Activated CD4-positive, alpha-beta T cell treated with anti-CD3 and anti-CD28 coated beads for 24 hours (primary cell): ENCODE results near the gene IER3IP1.
"Not testable (repeated sequence)": the region's sequence is repeated elsewhere in the genome, so short reads cannot be mapped to it uniquely, and the experiment has no call there.

Experiments used
- DNase-seq, 2 donors: peaks; one replicate each; pipeline ENCODE4 v3.0.0-alpha.2; 2020; ENCODE audit warnings: low read depth in 2 of 2

IER3IP1 gene

GRCh38 chr18:47160256-47160655 lies 15.9 kb downstream of the IER3IP1 start:
- no peak for DNase-seq

DNA sequence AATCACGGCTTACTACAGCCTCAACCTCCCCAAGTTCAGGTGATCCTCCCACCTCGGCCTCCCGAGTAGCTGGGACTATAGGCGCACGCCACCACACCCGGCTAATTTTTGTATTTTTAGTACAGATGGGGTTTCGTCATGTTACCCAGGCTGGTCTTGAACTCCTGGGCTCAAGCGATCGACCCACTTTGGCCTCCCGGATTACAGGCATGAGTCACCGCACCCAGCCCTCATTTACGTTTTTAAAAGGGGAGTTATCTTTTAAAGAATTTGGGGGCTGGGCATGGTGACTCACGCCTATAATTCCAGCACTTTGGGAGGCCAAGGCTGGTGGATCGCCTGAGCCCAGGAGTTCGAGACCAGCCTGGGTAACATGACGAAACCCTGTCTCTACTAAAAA lies 17.8 kb downstream of the IER3IP1 start:
- not testable (repeated sequence) for DNase-seq

DNA sequence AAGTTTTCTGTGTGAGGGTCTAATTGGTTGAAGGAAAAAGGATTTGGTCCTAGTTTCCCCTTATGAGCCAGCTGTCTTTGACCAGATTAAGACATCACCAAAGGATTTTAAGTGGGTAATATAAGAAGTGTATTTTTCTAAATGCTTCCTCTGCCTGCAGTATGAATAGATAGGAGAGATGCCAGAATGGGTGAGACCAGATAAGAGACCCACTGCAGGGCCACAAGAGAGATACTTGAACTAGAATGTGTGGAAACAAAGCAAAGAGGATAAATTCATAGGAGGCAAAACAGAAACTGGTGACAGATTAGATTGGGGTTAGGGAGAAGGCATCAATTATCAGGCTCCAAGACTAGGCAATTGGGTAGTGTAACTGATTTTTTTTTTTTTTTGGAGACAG lies 24.7 kb downstream of the IER3IP1 start:
- DNase-seq, result no peak

GRCh38 chr18:47150824-47151366 lies 25.3 kb downstream of the IER3IP1 start:
- DNase-seq, result no peak

DNA sequence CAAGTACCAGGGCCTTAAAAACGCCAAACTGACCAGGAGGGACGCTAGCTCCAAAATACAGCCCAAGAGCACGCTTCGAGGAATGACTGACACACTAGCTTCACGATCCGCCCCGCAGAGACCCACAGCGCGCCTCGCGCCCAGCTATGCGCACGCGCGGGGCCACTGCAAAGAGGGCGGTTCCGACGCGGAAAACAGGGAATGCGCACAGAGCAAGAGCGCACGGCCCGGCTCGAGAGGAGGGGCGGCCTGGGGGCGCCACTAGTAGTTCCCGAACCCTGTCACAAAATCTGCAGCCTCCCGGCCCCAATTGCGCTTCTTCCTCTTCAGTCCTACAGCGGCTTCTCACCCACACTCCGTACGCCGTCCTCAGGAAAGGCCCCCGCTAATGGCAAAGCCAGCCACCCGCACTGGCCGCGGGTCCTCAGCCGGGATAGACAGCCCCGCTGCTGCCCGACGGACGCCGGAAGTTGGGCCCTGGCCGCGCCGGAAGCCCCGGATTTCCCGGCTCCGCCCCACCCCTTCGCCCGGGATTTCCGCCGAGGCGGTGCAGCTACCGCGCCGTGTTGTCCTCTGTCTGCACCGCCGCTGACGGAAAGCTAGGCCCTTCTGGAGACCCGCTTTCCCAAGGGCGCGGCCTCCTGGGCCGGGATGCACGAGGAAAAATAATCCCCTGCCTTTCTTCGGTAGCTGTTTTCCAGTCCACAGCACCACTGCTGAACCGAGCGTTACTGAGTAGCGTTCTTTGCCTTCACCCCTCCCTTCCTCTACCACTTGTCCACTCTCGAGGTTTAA lies 25.9 kb downstream of the IER3IP1 start, which contains the start of gene HDHD2:
TSS of gene HDHD2 (minus strand) at position 472 of the 795 bp plus-strand sequence. CDS start 14,061 bp downstream, outside the sequence.
- peak; percentile 74 to 76 for DNase-seq

DNA sequence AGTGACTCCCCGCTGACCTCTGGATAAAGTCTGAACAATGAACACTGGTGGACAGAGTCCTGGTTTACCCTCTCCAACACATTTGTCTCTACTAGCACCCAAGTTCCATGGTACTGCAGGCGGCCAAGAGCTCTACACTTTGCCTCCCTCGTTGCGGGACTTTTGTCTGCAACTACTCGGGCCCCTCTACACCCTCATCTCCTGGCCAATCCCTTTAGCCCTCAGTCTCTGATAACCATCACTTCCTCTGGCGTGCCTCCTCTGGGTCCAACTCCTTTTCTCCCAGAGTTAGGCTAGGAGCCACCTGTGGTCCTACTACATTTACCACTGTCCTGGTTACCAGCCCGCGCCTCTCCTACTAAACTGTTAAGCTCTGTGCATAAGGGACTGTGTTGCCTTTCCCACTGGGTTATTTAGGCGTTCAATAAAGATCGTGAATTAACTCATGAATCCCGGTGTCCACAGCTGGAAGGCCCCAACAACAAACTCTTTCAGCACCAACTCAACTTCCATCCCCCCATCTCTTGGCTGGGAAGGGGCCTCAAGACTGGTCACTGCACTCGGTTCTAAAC lies 26.6 kb downstream of the IER3IP1 start:
- no peak for DNase-seq

GRCh38 chr18:47146206-47146605 lies 30.0 kb downstream of the IER3IP1 start:
- no peak for DNase-seq

- DNase-seq, result no peak
These were observed 32.2 kb downstream of the IER3IP1 start for GRCh38 chr18:47143899-47144485.

DNA sequence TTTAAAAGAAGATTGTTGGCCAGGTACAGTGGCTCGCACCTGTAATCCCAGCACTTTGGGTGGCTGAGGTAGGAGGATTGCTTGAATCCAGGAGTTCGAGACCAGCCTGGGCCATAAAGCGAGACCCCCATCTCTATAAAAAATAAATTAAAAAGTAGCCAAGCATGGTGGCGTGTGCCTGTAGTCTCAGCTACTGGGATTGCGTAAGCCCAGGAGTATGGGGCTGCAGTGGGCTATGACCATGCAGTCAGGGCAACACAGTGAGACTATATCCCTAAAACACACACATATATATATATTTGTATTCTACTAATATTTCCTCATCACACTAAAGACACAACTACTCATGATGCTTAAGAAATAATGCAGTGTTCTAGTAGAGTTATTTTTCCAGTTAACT lies 33.0 kb downstream of the IER3IP1 start:
- no peak for DNase-seq

- no peak for DNase-seq
These were observed 34.9 kb downstream of the IER3IP1 start for GRCh38 chr18:47141289-47141688.

DNA sequence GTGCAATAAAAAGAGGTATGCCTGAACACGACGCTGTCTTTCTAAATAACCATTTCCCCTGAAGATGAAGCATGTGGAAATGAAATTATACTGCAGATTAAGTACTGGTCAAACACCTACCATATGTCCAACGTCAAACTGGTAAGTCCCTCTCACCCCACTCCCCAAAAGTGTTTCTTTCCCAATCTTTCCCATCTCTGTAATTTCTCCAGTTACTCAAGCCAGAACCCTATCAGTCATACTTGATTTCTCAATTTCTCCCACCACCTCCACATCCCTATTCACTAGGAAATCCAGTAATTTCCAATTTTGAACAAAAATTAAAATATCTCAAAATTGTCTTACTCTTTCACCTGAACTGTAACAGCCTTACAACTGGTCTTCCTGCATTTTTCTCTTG lies 55.0 kb downstream of the IER3IP1 start:
- no peak for DNase-seq

DNA sequence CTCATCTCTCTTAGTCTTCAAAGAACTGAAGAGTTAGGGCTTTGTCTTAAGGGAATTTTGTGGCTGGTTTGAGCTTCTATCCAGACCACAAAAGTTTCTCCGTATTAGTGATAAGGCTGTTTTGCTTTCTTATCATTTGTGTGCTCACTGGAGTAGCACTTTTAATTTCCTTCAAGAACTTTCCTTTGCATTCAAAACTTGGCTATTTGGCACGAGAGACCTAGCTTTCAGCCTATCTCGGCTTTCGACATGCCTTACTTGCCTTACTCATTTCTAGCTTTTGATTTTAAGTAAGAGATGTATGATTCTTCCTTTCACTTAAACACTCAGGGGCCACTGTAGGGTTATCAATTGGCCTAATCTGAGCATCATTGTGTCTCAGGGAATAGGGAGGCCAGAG lies 55.7 kb downstream of the IER3IP1 start:
- no peak for DNase-seq

DNA sequence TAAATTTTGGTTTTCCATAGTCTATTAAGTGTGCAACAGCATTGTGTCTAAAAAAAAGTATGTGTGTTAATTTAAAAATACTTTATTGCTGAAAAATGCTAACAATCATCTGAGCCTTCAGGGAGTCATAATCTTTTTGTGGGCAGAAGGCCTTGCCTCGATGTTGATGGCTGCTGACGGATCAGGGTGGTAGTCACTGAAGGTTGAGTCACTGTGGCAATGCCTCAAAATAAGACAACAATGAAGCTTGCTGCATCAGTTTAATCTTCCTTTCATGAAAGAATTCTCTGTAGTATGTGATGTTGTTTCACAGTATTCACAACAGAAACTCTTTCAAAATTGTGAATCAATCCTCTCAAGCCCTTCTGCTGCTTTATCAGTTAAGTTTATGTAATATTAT lies 57.2 kb downstream of the IER3IP1 start:
- no peak for DNase-seq

GRCh38 chr18:47115205-47115604 lies 61.0 kb downstream of the IER3IP1 start:
- no peak for DNase-seq

DNA sequence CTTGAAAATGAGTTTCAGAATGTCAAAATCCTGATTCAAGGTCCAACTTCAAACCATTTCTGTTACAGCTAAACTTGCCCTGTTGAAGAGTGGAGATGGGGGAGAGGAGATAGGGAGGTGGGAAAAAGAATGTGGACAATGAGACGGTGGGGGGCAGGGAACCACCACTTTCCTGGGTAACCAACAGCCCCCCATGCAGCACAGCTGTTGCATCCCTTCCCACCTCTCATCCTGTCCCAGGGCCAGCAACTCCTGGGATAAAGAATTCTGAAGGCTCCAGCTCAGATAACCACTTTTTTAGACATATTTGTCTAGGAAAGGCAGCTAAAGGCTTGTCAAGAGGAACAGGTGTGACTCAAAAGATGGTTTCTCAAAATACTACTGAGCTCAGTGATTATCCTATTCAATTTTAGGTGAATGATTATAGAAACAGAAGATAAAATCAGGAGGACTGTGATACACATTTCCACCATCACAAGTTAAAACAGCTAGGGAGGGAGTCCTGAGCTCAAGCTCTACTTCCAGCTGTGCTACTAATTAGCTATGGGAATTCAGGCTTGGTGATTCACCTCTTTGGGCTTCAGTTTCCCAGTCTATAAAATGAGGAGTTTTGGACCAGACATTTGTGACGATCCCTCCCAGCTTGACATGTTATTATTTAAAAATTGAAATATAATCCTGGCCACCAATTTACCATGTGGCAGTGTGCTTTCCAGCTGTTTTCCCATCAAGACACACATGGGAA lies 62.2 kb downstream of the IER3IP1 start:
- no peak for DNase-seq

DNA sequence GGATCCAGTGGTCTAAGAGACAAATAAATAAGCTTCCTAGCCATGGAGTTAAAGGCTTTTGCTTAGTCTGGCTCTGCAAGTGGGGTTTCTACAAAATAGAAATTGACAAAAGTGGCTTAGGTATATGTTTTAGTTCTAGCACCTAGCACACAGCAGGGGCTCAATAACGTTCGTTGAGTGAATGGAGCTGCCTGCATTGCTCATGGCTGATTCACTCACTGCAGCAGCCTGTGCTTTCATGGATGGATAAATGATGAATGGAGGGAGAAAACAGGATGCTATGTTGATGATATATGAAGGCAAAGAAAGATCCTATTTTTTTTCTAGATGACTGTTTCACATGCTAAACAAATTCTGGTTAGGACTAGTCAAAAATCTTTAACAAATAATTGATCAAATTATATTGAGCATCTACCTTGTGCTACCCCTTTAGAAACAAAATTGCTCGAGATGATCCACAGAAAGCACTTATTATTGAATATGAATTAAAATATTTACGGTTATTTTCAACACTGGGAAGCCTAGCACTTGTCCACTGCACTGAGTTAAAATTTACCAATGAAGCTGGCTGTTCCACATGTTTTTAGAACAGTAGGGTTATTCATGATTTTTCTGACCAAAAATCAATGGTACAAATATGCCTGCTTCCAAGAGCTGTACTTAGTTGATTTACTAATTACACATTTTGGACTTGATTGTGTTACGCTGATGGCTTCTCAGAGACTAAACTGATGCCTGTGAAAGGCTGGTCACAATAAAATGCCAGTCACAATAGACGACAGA lies 65.5 kb downstream of the IER3IP1 start:
- no peak for DNase-seq

- no peak for DNase-seq
These were observed 66.4 kb downstream of the IER3IP1 start for GRCh38 chr18:47109720-47110119.

GRCh38 chr18:47108998-47109405 lies 67.2 kb downstream of the IER3IP1 start:
- DNase-seq, result no peak

DNA sequence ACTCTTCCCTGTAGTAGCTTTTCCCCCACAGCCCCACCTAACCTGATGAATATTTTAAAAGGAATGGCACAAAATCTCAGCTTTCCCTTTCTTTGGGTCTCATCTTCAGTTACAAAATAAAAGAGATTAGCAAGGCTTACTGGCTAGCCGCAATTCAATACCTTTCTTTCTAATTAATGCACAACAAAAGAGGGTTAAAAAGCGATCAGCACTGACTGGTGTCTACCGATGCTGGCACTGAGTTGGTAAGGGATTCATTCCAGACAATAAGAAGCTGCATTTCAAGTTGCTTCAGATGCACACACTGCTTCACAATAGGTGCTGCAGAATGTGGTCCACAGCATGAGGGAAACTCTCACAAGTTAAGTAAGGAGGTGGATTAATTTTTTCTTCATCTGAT lies 67.8 kb downstream of the IER3IP1 start:
- no peak for DNase-seq
